Measurements from ENCODE around the gene EPOP. TPM values are rescaled to one million over a fixed set of nuclear protein-coding genes. Genes with fewer than 3 reads are reported as not detected.
"Not testable (repeated sequence)": the region's sequence is repeated elsewhere in the genome, so short reads cannot be mapped to it uniquely, and the experiment has no call there.

The EPOP gene
- total RNA-seq, 1 experiment from 2014 or later: 6.6 TPM

- H3K27me3 ChIP-seq: peaks cover 12% of the 10 kb centered on the region; the same call in 1 of the 2 replicates
- no peak overlapping the region for H3K27ac ChIP-seq
- H3K4me3 ChIP-seq: no peak overlapping the region
- H3K9me3 ChIP-seq (replicated peaks): no peaks in the 10 kb centered on the region
- no peak for DNase-seq
- H3K36me3 ChIP-seq: no peaks in the 10 kb centered on the region
- H3K4me1 ChIP-seq: no peaks in the 10 kb centered on the region
These were observed 17.6 kb downstream of the EPOP start for GRCh38 chr17:38656959-38657823.

DNA sequence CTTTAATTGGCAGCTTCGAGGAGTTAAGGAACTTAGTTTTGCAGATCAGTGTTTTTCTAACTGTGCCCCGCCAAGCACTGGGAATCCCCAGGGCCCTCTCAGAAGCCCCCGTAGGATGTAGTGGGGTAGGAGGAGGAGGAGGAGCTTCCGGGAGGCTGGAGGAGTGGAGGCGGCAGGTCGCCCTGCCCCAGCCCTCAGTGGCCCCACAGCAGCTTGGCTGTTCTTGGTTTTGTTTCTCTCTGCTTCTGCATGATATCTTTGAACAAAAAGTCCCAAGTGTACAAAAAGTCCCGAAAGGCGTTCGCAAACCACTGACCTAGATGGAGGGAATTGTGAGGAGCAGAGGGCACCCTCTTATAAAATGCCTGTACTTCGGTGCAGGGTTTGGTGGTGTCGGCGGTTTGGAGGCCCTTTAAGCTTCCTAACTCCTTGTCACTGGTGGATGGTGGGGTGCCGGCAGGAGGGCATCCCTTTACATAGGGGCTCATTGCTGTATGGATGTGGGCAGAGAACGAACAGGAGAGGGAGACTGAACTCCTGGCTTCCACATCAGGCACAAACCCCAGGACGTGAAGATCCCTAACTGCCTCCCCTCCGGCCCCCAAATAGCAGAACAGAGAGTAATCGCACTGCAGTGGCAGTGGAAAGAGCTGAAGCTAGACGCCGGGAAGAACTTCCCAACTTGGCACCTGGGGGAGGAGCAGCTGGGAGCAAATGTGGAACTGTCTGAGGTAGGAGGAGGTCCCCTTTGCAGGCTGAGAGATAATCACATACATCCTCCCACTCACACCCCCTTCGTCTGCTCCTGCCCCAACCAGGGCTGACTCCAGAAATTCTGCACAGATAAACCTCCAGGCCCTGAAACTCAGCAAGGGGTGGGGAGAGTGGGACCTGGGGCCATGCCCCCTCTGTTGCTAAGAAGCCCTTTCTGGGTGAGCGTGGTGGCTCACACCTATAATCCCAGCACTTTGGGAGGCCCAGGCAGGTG is 20.1 kb downstream of the EPOP start:
- H3K27me3 ChIP-seq: peaks cover 12% of the 10 kb centered on the region; the same call in 1 of the 2 replicates
- DNase-seq: no peak
- no peak overlapping the region for H3K27ac ChIP-seq
- H3K36me3 ChIP-seq: no peaks in the 10 kb centered on the region
- H3K4me3 ChIP-seq: no peak overlapping the region
- H3K9me3 ChIP-seq (replicated peaks): no peaks in the 10 kb centered on the region
- no peaks in the 10 kb centered on the region for H3K4me1 ChIP-seq

- DNase-seq: no peak
- no peaks in the 10 kb centered on the region for H3K9me3 ChIP-seq (replicated peaks)
- peaks cover 12% of the 10 kb centered on the region; the same call in 1 of the 2 replicates for H3K27me3 ChIP-seq
- H3K27ac ChIP-seq: no peak overlapping the region
- H3K36me3 ChIP-seq: no peaks in the 10 kb centered on the region
- H3K4me3 ChIP-seq: no peak overlapping the region
- no peaks in the 10 kb centered on the region for H3K4me1 ChIP-seq
These were observed 21.1 kb downstream of the EPOP start for GRCh38 chr17:38653679-38654078.

- Histone ChIP-seq H3K4me3 (no peak overlapping the region), H3K4me1 (no peaks in the 10 kb centered on the region), H3K27me3 (peaks cover 12% of the 10 kb centered on the region; the same call in 1 of the 2 replicates), H3K27ac (no peak overlapping the region), H3K9me3 (replicated peaks) (no peaks in the 10 kb centered on the region), H3K36me3 (no peaks in the 10 kb centered on the region)
- DNase-seq: no peak
These were observed 21.5 kb downstream of the EPOP start for GRCh38 chr17:38653230-38653629.

GRCh38 chr17:38650653-38651173 is 24.0 kb downstream of the EPOP start:
- H3K4me3 ChIP-seq; H3K27me3 ChIP-seq; H3K4me1 ChIP-seq; H3K9me3 ChIP-seq (replicated peaks); H3K36me3 ChIP-seq; H3K27ac ChIP-seq; DNase-seq: not testable (repeated sequence)

- H3K9me3 ChIP-seq (replicated peaks): no peaks in the 10 kb centered on the region
- no peak overlapping the region for H3K27ac ChIP-seq
- no peaks in the 10 kb centered on the region for H3K27me3 ChIP-seq
- H3K36me3 ChIP-seq: no peaks in the 10 kb centered on the region
- no peak overlapping the region for H3K4me3 ChIP-seq
- DNase-seq: no peak
- no peaks in the 10 kb centered on the region for H3K4me1 ChIP-seq
These were observed 36.8 kb downstream of the EPOP start for GRCh38 chr17:38637951-38638350.

DNA sequence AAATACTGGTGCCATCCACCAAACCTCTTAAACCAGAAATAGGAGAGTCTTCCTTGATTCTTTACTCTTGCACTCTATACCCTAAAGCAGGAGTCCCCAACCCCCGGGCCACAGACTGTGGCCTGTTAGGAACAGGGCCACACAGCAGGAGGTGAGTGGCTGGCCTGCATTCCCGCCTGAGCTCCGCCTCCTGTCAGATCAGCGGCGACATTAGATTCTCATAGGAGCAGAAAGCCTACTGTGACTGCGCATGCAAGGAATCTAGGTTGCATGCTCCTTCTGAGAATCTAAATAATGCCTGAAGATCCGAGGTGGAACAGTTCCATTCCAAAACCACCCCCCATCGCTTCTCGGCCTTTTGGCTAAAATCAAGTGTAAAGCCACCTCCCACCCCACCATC is 38.7 kb downstream of the EPOP start:
- DNase-seq: no peak

DNA sequence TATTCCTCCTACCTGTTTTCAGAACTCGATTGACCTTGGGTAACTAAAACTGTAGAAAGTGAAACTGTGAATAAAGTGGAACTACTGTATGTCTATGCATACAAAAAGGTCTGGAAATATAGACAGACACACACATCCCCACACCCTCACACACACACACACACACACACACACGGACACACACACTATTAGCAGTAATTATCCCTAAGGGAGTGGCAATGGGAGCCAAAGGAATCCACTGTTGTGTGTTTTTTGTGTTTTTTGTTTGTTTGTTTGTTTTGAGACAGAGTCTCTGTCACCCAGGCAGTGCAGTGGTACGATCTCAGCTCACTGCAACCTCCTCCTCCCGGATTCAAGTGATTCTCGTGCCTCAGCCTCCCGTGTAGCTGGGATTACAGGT is 42.4 kb downstream of the EPOP start:
- Histone ChIP-seq H3K36me3 (no peaks in the 10 kb centered on the region), H3K27ac (no peak overlapping the region), H3K9me3 (replicated peaks) (no peaks in the 10 kb centered on the region), H3K4me1 (no peaks in the 10 kb centered on the region), H3K27me3 (no peaks in the 10 kb centered on the region), H3K4me3 (no peak overlapping the region)
- DNase-seq: no peak

More for the DNA sequence above, 38.7 kb downstream of the EPOP start:
- Histone ChIP-seq H3K27ac (no peak overlapping the region), H3K4me1 (no peaks in the 10 kb centered on the region), H3K27me3 (no peaks in the 10 kb centered on the region), H3K36me3 (no peaks in the 10 kb centered on the region), H3K9me3 (replicated peaks) (no peaks in the 10 kb centered on the region), H3K4me3 (no peak overlapping the region)

GRCh38 chr17:38628441-38628840 is 46.3 kb downstream of the EPOP start:
- Histone ChIP-seq H3K36me3 (no peaks in the 10 kb centered on the region), H3K4me3 (no peak overlapping the region), H3K9me3 (replicated peaks) (no peaks in the 10 kb centered on the region), H3K27me3 (no peaks in the 10 kb centered on the region), H3K4me1 (no peaks in the 10 kb centered on the region), H3K27ac (no peak overlapping the region)
- peak; percentile 13 to 28 for DNase-seq

GRCh38 chr17:38627957-38628356 is 46.8 kb downstream of the EPOP start:
- Histone ChIP-seq H3K9me3 (replicated peaks) (no peaks in the 10 kb centered on the region), H3K27ac (no peak overlapping the region), H3K36me3 (no peaks in the 10 kb centered on the region), H3K27me3 (no peaks in the 10 kb centered on the region), H3K4me1 (no peaks in the 10 kb centered on the region), H3K4me3 (no peak overlapping the region)
- DNase-seq: no peak

DNA sequence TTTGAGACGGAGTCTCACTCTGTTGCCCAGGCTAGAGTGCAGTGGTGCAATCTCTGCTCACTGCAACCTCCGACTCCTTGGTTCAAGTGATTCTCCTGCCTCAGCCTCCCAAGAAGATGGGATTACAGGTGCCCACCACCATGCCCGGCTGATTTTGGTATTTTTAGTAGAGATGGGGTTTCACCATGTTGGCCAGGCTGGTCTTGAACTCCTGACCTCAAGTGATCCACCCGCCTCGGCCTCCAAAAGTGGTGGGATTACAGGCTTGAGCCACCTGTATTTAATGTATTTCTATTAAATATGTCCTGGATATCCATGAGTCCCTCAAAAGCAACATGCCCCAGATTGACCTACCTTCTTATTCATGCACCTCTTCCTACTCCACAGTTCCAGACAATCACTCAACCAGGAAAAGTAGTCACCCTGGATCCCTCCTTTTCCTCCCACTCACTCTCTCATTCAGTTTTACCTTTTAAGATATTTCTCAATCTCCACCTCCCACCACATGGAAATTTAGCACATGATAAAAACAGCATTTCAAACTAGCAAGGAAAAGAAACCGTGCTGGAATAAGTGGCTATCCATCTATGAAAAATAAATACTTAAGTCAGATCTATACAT is 48.0 kb downstream of the EPOP start:
- not testable (repeated sequence) for H3K4me3 ChIP-seq; H3K36me3 ChIP-seq; H3K27me3 ChIP-seq; DNase-seq; H3K9me3 ChIP-seq (replicated peaks); H3K27ac ChIP-seq; H3K4me1 ChIP-seq

- Histone ChIP-seq H3K4me1 (no peaks in the 10 kb centered on the region), H3K9me3 (replicated peaks) (no peaks in the 10 kb centered on the region), H3K27ac (no peak overlapping the region), H3K27me3 (no peaks in the 10 kb centered on the region), H3K4me3 (no peak overlapping the region), H3K36me3 (no peaks in the 10 kb centered on the region)
- DNase-seq: no peak
These were observed 49.3 kb downstream of the EPOP start for GRCh38 chr17:38625482-38625881.

- not testable (repeated sequence) for H3K27me3 ChIP-seq; H3K9me3 ChIP-seq (replicated peaks); DNase-seq
These were observed 49.9 kb downstream of the EPOP start for GRCh38 chr17:38624782-38625355.

More at GRCh38 chr17:38624782-38625355, 49.9 kb downstream of the EPOP start:
- H3K4me3 ChIP-seq, H3K36me3 ChIP-seq, H3K4me1 ChIP-seq, H3K27ac ChIP-seq: not testable (repeated sequence)

Data from SJCRH30 (cell line).